GM10248 (cell line): Measurements from ENCODE around the gene SNCA.

ENCODE experiments used
- CTCF ChIA-PET: fragments of 300-600 bp; sonication (Branson Sonifier 250); formaldehyde crosslinking; extraction: SDS; loops from one replicate; lab custom pipeline; 2021; ENCODE audit warnings: antibody characterized with exemption; lab: Yijun Ruan, JAX
- POLR2A ChIA-PET: fragments of 350-650 bp; sonication (Branson Sonifier 250); formaldehyde crosslinking; extraction: SDS; loops from one replicate; lab custom pipeline; 2020; ENCODE audit warnings: antibody characterized with exemption; lab: Yijun Ruan, JAX
- DNase-seq: peaks from one replicate; pipeline ENCODE4 v3.0.0; 2012; ENCODE audit errors: extremely low spot score
- CTCF ChIP-seq: IDR thresholded peaks from 2 replicates; pipeline ENCODE4 v1.5.1; 2012; ENCODE audit warnings: mild to moderate bottlenecking, low read depth; ENCODE audit errors: extremely low read depth, missing control alignments, control extremely low read depth

The SNCA gene

GRCh38 chr4:89805297-89805696 lies 31.7 kb downstream of the SNCA start:
- DNase-seq = no peak
- CTCF ChIA-PET = no interaction called here
- POLR2A ChIA-PET = no interaction called here
- TF ChIP-seq CTCF = no peak

DNA sequence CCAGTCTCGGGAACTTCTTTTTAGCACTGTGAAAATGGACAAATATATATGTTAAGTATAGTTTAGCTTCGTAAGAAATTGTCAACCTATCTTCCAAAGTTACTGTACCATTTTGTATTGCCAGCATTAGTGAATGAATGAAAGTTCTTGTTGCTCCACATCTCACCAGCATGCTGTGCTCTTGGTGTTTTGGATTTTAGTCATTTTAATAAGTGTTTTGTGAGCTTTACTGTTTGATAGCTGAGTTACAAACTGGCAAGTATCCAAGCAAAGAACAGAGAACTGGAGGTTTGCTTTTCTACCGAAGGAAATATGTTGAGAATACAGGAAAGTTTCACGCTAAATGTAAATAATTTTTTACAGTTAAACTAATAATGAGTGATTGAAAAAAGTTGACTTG lies 33.0 kb downstream of the SNCA start:
- ChIA-PET CTCF (interaction anchor here (1.0 to 1.8 kb wide), 3 partner anchors 11 to 25 kb away, joined by 3 to 7 read pairs (median 4); no protein-coding TSS in a partner anchor), POLR2A (no interaction called here)
- DNase-seq = no peak
- TF ChIP-seq CTCF = no peak

DNA sequence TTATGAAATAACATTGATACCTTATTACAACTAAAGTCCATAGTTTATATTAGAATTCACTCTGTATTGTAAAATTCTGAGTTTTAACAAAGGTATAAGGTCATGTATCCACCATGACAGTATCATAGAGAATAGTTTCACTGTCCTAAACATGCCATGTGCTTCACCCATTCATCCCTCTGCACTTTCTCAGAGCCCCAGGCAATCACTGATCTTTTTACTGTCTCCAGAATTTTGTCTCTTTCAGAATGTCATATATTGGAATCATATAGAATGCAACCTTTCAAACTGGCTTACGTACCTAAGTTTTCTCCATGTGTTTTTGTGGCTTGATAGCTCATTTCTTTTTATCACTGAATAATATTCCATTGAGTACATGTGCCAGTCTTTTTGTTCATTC lies 33.9 kb downstream of the SNCA start:
- TF ChIP-seq CTCF = no peak
- CTCF ChIA-PET = interaction anchor here (1.0 to 1.8 kb wide), 3 partner anchors 11 to 25 kb away, joined by 3 to 7 read pairs (median 4); no protein-coding TSS in a partner anchor
- DNase-seq = no peak
- POLR2A ChIA-PET = interaction anchor here (0.5 kb wide), 1 partner anchor 1468 kb away, joined by 3 read pairs; no protein-coding TSS in a partner anchor

DNA sequence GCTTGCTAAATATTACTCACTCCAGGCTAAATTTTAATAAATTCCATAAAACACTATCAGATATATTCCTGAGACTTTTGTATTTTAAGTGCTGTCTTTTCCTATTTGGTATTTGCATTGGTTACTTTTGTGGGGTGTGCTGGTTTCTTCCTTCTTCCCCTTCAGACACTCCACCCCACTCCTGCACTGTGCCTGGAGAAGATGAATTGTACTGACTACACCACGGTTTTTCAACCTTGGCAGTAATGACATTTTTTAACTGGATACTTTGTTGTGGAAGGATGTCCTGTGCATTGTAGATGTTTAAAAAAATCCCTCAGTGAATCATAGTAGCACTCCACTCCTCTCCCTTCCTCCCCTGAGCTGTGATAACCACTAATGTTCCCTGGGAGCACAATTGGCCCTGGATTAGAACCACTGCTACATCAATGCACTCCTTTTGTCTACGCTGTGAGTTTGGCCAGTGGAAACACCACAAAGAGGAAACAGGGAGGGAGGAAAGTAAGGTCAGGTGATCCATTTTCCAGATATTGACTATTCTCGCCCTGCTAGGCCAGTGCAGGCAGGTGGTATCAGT lies 36.3 kb downstream of the SNCA start:
- POLR2A ChIA-PET = no interaction called here
- CTCF ChIA-PET = no interaction called here
- TF ChIP-seq CTCF = no peak
- no peak for DNase-seq

DNA sequence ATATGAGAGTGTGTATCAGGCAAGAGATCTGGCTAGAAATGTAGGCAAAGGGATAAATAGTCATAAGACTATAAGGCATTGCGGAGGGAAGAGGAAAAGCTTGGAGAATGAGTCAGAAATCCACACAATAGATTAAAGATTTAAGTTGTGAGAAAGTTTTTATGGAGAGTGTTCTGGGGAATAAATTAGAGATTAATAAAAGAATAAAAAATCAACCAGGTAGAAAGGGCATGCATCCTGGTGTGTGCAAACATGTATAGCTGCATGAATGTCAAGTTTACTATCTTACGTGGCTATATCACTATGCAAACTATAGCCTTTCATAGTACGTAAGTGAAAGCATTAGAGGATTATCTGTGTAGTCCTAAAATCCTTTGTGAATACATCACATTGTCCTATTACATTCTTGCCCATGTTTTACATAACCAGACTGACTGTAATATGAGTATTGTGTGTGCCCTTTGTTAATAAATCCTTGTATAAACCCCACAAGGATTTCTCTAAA lies 36.9 kb downstream of the SNCA start:
- DNase-seq = no peak
- ChIA-PET CTCF (no interaction called here), POLR2A (no interaction called here)
- TF ChIP-seq CTCF = no peak

- ChIA-PET CTCF (no interaction called here), POLR2A (no interaction called here)
- DNase-seq = no peak
- TF ChIP-seq CTCF = no peak
These were observed 37.9 kb downstream of the SNCA start for GRCh38 chr4:89799071-89799470.

GRCh38 chr4:89797117-89797516 lies 39.8 kb downstream of the SNCA start:
- no peak for DNase-seq
- POLR2A ChIA-PET = no interaction called here
- CTCF ChIA-PET = no interaction called here
- TF ChIP-seq CTCF = no peak
